Measurements from ENCODE around the gene NGF. TPM values are rescaled to one million over a fixed set of nuclear protein-coding genes. Genes with fewer than 3 reads are reported as not detected.

NGF gene
- total and polyA plus RNA-seq, 2 of the 8 experiments (the other 6 are each of a cell fraction or from before 2014, with no cell fraction given) = 1.6 TPM; not detected in 1

DNA sequence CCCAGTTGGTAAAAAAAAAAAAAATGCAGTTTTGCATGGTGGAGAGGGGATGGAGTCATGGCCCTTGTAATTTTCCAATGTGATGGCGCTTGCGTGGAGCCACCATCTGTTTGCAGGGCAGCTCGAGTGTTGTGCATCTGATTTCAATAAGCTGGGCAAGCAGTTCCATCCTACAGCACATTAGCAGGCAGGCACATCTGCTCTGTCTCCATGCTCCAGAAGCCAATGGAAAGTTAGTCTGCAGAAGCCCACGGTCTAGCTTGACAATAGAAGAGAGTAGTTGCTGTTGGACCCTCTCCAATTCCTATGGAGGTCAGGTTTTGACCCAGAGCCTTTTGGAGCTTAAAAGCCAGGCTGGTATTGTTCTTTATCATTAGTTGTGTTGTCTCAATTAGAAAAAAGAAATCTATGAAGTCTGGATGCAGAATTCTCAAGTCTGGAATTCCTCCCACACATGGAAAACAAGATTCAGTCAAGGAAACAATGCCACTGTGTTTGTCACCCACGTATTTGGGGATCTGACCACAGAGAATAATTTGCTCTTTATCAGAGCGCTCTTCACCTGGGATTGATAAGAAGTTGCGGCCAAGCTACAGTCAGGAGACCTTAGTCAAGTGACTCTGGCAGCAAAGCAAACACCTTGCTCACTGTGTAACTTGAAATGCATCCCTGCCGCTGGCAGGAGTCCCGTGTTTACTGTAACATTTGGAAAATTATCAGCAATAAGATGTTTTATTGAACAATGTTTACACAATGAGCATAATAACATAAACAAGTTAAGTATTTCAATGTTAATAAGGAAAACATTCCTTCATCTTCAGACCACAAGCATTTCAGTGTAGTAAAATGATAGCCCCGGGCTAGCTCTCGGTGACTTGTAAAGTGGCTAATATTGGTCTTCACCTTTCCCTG is 20.7 kb downstream of the NGF start (continued):
- TF ChIP-seq HDAC2 (IDR thresholded peaks at IDR 0.05; ENCODE audit: borderline replicate concordance in 1 of 2, low read depth in 2 of 2, low read length in 2 of 2) (no peak), CTCF (IDR thresholded peaks at IDR 0.05; ENCODE audit: control extremely low read depth in 1 of 3, insufficient read depth in 1 of 3, low read depth in 1 of 3, low read length in 3 of 3) (no peak), SIN3A (conservative IDR thresholded peaks at IDR 0.05 in 1 of 2, IDR thresholded peaks at IDR 0.05 in 1 of 2; ENCODE audit: low read depth in 1 of 2, low read length in 2 of 2) (no peak), KDM5A (IDR thresholded peaks at IDR 0.05; ENCODE audit: low read length) (no peak), TEAD4 (IDR thresholded peaks at IDR 0.05; ENCODE audit: low read depth, low read length) (no peak), RBBP5 (IDR thresholded peaks at IDR 0.05; ENCODE audit: borderline replicate concordance, low read depth, low read length) (no peak), YY1 (IDR thresholded peaks at IDR 0.05; ENCODE audit: low read depth, low read length) (no peak), TAF1 (IDR thresholded peaks at IDR 0.05; ENCODE audit: low read depth, low read length) (no peak)
- TF ChIP-seq, protein P1, sequence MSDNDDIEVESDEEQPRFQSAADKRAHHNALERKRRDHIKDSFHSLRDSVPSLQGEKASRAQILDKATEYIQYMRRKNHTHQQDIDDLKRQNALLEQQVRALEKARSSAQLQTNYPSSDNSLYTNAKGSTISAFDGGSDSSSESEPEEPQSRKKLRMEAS (IDR thresholded peaks at IDR 0.05) = no peak
- TF ChIP-seq, protein P2, sequence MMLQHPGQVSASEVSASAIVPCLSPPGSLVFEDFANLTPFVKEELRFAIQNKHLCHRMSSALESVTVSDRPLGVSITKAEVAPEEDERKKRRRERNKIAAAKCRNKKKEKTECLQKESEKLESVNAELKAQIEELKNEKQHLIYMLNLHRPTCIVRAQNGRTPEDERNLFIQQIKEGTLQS (IDR thresholded peaks at IDR 0.05; ENCODE audit: insufficient read depth, low read depth, low read length) = no peak

Measured in H1 (cell line).